Mucosa of stomach (tissue), 1 donor: ENCODE results near the gene KRTAP4-1.
"Not testable (repeated sequence)": the region's sequence is repeated elsewhere in the genome, so short reads cannot be mapped to it uniquely, and the experiment has no call there.

Experiments
- H3K27me3 ChIP-seq: one replicate; pipeline ENCODE4 v1.7.0; 2013; ENCODE audit warnings: mild to moderate bottlenecking, low read length; ENCODE audit not compliant: control insufficient read depth, insufficient read depth
- H3K36me3 ChIP-seq: one replicate; pipeline ENCODE4 v1.7.0; 2013; ENCODE audit warnings: low read length; ENCODE audit not compliant: control insufficient read depth, insufficient read depth
- H3K4me1 ChIP-seq: one replicate; pipeline ENCODE4 v1.7.0; 2013; ENCODE audit warnings: mild to moderate bottlenecking, low read length; ENCODE audit not compliant: control insufficient read depth, insufficient read depth
- H3K4me3 ChIP-seq: one replicate; pipeline ENCODE4 v1.7.0; 2013; ENCODE audit warnings: low read length
- H3K9ac ChIP-seq: one replicate; pipeline ENCODE4 v1.7.0; 2013; ENCODE audit warnings: mild to moderate bottlenecking, low read length, moderate library complexity
- H3K9me3 ChIP-seq: one replicate; pipeline ENCODE4 v1.7.0; 2013; ENCODE audit warnings: mild to moderate bottlenecking, low read length, moderate library complexity; ENCODE audit not compliant: control insufficient read depth
- donor health status: Pancreatic carcinoma.

Gene KRTAP4-1

DNA sequence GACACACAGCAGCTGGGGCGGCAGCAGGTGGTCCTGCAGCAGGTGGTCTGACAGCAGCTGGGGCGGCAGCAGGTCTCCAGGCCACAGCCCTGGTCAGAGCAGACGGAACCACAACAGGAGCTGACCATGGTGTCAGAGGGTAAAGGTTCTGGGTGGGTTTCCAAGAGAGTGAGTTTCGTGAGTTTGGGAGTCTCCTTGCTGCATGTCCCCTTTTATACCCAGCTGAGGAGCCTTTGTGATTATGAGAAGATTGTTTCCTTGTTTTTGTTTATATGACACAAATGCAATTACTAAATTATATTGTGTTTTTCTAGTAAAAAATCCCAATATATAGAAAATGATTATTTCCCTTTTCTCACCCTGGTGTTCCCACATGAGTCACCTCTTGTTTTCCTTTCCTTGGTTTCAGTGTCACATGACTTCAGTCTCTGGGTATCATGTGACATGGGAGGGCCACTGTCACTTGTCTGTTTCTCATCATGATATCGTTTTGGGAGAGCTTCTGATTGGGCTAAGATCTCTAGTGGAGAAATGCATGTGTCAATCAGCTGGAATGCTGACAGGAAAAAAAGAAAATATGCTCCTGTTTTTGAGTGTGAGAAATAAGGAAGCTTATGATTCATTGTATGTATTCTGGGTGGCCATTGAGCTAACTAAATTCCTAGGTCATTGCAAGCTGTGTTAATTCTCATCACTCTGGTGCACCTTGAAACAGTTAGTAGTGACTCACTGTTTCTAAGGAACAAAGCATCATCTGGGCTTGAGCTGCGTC, 44.2 kb downstream of the KRTAP4-1 start, which contains the start of gene KRTAP4-6:
KRTAP4-6 (minus strand) TSS at position 185 of the 772 bp plus-strand sequence; CDS start at position 128, 57 bp downstream.
- no peaks in the 10 kb centered on the region for H3K9me3 ChIP-seq
- H3K36me3 ChIP-seq, result no peaks in the 10 kb centered on the region
- H3K4me3 ChIP-seq, result no peak within 1 kb of the TSS
- H3K9ac ChIP-seq, result no peak within 1 kb of the TSS
- no peaks in the 10 kb centered on the region for H3K4me1 ChIP-seq
- H3K27me3 ChIP-seq, result no peaks in the 10 kb centered on the region

DNA sequence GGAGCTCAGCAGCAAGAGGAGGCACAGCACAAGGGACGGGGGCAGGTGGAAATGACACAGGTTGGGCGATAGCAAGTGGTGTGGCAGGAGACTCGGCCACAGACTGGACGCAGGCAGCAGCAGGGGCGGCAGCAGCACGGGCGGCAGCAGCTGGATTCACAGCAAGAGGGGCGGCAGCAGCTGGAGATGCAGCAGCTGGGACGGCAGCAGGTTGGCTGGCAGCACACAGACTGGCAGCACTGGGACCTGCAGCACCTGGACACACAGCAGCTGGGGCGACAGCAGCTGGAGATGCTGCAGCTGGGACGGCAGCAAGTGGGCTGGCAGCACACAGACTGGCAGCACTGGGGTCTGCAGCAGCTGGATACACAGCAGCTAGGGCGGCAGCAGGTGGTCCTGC, 44.8 kb downstream of the KRTAP4-1 start:
- H3K9ac ChIP-seq, H3K27me3 ChIP-seq, H3K4me3 ChIP-seq, H3K4me1 ChIP-seq, H3K36me3 ChIP-seq, H3K9me3 ChIP-seq: not testable (repeated sequence)
